ENCODE data around the gene TSEN15.
"Not testable (repeated sequence)": the region's sequence is repeated elsewhere in the genome, so short reads cannot be mapped to it uniquely, and the experiment has no call there.

TSEN15 gene

GRCh38 chr1:184031409-184032107 is 20.0 kb upstream of the TSEN15 start:
- DNase-seq = no peak

GRCh38 chr1:184032306-184032929 is 19.1 kb upstream of the TSEN15 start:
- no peak for DNase-seq

GRCh38 chr1:184032930-184033418 is 18.6 kb upstream of the TSEN15 start:
- DNase-seq = no peak

GRCh38 chr1:184033711-184034167 is 17.8 kb upstream of the TSEN15 start:
- DNase-seq = no peak

GRCh38 chr1:184034761-184035379 is 16.7 kb upstream of the TSEN15 start:
- DNase-seq = no peak

GRCh38 chr1:184035719-184036516 is 15.6 kb upstream of the TSEN15 start:
- no peak for DNase-seq

GRCh38 chr1:184036517-184036949 is 15.0 kb upstream of the TSEN15 start:
- no peak for DNase-seq

- no peak for DNase-seq
Observed at GRCh38 chr1:184037849-184038591, 13.5 kb upstream of the TSEN15 start.

- DNase-seq = no peak
Observed at GRCh38 chr1:184039126-184039525, 12.4 kb upstream of the TSEN15 start.

- DNase-seq = no peak
Observed at GRCh38 chr1:184041731-184042130, 9.8 kb upstream of the TSEN15 start.

GRCh38 chr1:184043315-184043714 is 8.2 kb upstream of the TSEN15 start:
- DNase-seq = not testable (repeated sequence)

- DNase-seq = no peak
Observed at GRCh38 chr1:184044603-184045376, 6.7 kb upstream of the TSEN15 start.

GRCh38 chr1:184047541-184047940 is 4.0 kb upstream of the TSEN15 start:
- DNase-seq = not testable (repeated sequence)

- DNase-seq = no peak
Observed at GRCh38 chr1:184048561-184049240, 2.8 kb upstream of the TSEN15 start.

GRCh38 chr1:184049291-184049690 is 2.2 kb upstream of the TSEN15 start:
- DNase-seq = no peak

- no peak for DNase-seq
Observed at GRCh38 chr1:184049836-184050468, 1.6 kb upstream of the TSEN15 start.

- DNase-seq = no peak
Observed at GRCh38 chr1:184050636-184051035, 894 bp upstream of the TSEN15 start.

GRCh38 chr1:184051138-184051484 is 419 bp upstream of the TSEN15 start:
- no peak for DNase-seq

GRCh38 chr1:184052194-184052559 is 647 bp downstream of the TSEN15 start:
- no peak for DNase-seq

GRCh38 chr1:184052750-184053149 is 1.2 kb downstream of the TSEN15 start:
- no peak for DNase-seq

GRCh38 chr1:184053881-184054280 is 2.4 kb downstream of the TSEN15 start:
- DNase-seq = no peak

Data from NCI-H2029 (cell line).